ENCODE results near the gene TCEA3. TPM values are rescaled to one million over a fixed set of nuclear protein-coding genes. Genes with fewer than 3 reads are reported as not detected.
A peak's percentile ranks its signal among the peaks of the same experiment; 100 is the strongest.

The TCEA3 gene
- total and polyA plus RNA-seq, 12 donors: 25.1 to 93.0 (median 67.2) TPM

DNA sequence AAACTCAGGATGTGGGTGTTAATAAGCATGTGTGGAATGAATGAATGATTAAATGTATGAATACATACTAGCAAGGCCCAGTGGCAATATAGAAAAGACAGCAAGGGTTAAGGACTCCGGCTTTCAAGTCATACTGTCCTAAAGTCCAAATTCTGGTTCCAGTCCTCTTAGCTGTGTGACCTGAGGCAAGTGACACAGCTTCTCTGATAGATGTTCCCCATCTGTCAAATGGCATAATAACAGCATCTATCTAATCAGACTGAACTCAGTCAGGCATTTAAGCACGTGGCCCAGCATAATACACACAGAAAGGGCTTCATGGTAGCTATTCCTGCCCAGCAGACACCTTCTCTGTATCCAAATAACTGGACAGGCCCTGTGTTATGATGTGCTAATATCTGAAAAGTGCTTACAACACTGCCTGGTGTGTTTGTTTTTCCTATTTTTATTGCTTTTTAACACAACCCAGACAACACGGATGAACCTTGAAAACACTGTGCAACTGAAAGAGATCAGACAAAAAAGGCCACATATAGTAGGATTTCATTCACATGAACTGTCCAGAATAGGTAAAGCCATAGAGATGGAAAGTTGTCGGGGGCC lies 47.0 kb upstream of the TCEA3 start:
- H3K4me3 ChIP-seq: no peak overlapping the region
- intact Hi-C loops (cut with DNase I): no loop called here
- H3K27ac ChIP-seq: peak overlapping the region in 7 of 10 donors; percentile 24 to 89 (median 76)
- 73 to 75% methylated on average over 4 of the region's 4 CpGs for WGBS, 2 donors
- DNase-seq (no peak), ATAC-seq (no peak)
- peaks cover 15 to 71% (median 46%) of the 10 kb centered on the region in 9 donors for H3K4me1 ChIP-seq
- no peaks in the 10 kb centered on the region for H3K9me3 ChIP-seq
- TF ChIP-seq, protein P1, sequence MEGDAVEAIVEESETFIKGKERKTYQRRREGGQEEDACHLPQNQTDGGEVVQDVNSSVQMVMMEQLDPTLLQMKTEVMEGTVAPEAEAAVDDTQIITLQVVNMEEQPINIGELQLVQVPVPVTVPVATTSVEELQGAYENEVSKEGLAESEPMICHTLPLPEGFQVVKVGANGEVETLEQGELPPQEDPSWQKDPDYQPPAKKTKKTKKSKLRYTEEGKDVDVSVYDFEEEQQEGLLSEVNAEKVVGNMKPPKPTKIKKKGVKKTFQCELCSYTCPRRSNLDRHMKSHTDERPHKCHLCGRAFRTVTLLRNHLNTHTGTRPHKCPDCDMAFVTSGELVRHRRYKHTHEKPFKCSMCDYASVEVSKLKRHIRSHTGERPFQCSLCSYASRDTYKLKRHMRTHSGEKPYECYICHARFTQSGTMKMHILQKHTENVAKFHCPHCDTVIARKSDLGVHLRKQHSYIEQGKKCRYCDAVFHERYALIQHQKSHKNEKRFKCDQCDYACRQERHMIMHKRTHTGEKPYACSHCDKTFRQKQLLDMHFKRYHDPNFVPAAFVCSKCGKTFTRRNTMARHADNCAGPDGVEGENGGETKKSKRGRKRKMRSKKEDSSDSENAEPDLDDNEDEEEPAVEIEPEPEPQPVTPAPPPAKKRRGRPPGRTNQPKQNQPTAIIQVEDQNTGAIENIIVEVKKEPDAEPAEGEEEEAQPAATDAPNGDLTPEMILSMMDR (IDR thresholded peaks at IDR 0.05): no peak
- no peaks in the 10 kb centered on the region for H3K36me3 ChIP-seq
- H3K27me3 ChIP-seq: no peaks in the 10 kb centered on the region

DNA sequence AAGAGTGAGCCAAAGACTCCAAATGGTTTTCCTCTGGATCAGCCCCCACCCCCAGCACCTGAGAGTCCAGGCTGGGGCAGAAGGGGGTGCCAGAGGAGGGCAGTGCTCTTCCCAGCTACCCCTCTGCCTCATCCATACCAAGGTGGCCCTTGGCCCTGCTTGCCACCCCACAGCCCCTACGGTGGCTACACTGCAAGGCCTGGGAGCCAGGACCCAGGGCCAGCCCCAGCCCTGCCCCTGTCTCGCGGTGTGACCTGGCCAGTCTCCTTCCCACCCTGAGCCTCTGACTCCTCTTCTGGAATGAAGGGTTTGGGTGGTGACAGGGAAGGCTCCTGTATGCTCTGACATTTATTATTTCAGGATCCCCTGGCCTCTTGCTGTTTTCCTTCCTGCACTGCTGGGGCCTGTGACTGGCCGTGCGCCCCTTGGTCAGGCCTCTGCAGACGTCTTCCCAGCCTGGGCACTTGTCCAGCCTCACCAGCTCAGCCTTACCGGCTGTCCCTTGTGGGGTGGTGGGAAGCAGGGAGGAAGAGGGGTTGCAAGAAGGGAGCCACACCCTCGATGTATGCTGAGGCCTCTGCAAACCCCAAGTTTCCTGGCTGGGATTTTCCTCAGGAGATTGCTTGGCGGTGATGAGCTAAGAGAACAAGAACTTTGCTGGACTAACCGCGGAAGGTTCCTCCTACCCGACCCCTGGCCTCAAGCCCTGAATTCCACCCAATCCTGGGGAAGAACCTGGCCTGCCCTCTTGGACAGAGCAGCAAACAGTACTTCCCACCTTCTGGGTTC lies 45.9 kb upstream of the TCEA3 start:
- peaks cover 15 to 65% (median 46%) of the 10 kb centered on the region in 9 donors for H3K4me1 ChIP-seq

DNA sequence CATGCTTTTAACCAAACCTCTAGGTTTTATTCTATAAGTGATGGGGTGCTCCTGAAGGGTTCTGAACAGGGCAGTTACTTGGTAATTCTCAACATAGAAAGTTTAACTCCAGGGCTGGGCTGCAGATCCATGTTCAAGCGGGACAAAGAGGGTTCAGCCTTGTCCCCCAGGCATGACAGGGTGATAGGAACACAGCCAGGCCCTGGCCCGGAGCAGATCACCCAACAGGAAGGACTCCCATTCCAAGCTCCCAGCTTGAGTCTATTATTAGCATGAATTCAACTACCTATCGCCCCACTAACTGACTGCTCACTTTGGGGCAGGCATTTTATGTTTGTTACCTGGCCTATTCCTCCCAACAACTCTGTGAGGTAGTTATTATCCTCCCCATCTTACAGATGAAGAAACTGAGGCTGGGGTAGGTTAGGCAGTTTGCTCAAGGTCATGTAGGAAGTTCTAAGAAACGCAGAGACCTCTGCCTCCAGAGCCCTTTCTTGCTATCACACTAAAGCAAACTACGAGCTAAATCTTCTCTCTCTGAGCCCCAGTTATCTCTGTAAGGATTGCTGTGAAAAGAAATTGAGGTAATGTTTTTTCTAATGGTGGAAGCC lies 44.9 kb upstream of the TCEA3 start:
- TF ChIP-seq, protein P1 (IDR thresholded peaks at IDR 0.05): no peak
- ATAC-seq (peak in 7 of 8 donors; percentile 34 to 67 (median 50)), DNase-seq (peak; percentile 32 to 48)
- WGBS, 2 donors: 31 to 36% methylated on average over 5 of the region's 5 CpGs
- H3K9me3 ChIP-seq: no peaks in the 10 kb centered on the region
- no peaks in the 10 kb centered on the region for H3K27me3 ChIP-seq
- H3K27ac ChIP-seq: peak overlapping the region in 9 of 10 donors; percentile 67 to 89 (median 78)
- no peaks in the 10 kb centered on the region for H3K36me3 ChIP-seq
- H3K4me3 ChIP-seq: no peak overlapping the region
- peaks cover 15 to 55% (median 36%) of the 10 kb centered on the region in 9 donors for H3K4me1 ChIP-seq
- intact Hi-C loops (cut with DNase I): no loop called here

More for the DNA sequence above, 45.9 kb upstream of the TCEA3 start:
- Histone ChIP-seq H3K4me3 (no peak overlapping the region), H3K27me3 (no peaks in the 10 kb centered on the region), H3K27ac (peak overlapping the region; percentile 33 to 89 (median 77)), H3K36me3 (no peaks in the 10 kb centered on the region), H3K9me3 (no peaks in the 10 kb centered on the region)
- 30 to 34% methylated on average over 12 of the region's 12 CpGs for WGBS, 2 donors
- DNase-seq: peak; percentile 44 to 71
- TF ChIP-seq, protein P1 (IDR thresholded peaks at IDR 0.05): no peak
- intact Hi-C loops (cut with DNase I): no loop called here
- peak; percentile 48 to 75 (median 68) for ATAC-seq

DNA sequence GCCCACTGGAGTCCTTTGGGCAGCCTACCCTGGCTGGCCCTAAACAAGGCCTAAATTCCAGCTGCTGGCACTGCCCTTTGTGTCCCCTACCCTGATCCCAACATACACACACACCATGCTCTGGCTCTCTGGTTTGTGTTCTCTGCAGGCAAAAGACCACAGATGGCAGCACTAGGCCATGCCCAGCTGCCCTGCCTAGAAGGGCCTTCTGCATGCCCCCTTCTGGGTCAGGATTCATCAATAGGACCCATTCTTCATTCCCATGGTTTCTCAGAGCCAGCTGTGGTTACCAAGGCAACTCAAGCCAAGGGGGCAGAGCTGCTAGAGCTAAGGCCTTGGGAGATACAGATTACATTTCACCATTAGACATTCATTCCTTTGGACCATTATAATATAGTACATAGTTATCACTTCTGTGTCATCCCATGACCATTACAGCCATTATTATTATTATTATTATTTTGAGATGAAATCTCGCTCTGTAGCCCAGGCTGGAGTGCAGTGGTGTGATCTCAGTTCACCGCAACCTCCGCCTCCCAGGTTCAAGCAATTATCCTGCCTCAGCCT lies 42.0 kb upstream of the TCEA3 start:
- H3K4me3 ChIP-seq: no peak overlapping the region
- no peaks in the 10 kb centered on the region for H3K9me3 ChIP-seq
- no peaks in the 10 kb centered on the region for H3K27me3 ChIP-seq
- no peak overlapping the region for H3K27ac ChIP-seq
- peaks cover 15 to 36% (median 28%) of the 10 kb centered on the region in 9 donors for H3K4me1 ChIP-seq
- intact Hi-C loops (cut with DNase I): no loop called here
- no peaks in the 10 kb centered on the region for H3K36me3 ChIP-seq
- no peak for ATAC-seq
- 98 to 99% methylated on average over 3 of the region's 3 CpGs for WGBS, 2 donors
- TF ChIP-seq, protein P1 (IDR thresholded peaks at IDR 0.05): peak in 1 of 9 donors; percentile 12
- no peak for DNase-seq
